GM12801 (cell line): Measurements from ENCODE around the gene TTLL12.

Source experiments
- CTCF ChIP-seq: IDR thresholded peaks from one replicate; pipeline ENCODE4 v1.5.1; 2011; ENCODE audit warnings: control low read depth; ENCODE audit not compliant: insufficient read length; ENCODE audit errors: extremely low read depth

The TTLL12 gene

DNA sequence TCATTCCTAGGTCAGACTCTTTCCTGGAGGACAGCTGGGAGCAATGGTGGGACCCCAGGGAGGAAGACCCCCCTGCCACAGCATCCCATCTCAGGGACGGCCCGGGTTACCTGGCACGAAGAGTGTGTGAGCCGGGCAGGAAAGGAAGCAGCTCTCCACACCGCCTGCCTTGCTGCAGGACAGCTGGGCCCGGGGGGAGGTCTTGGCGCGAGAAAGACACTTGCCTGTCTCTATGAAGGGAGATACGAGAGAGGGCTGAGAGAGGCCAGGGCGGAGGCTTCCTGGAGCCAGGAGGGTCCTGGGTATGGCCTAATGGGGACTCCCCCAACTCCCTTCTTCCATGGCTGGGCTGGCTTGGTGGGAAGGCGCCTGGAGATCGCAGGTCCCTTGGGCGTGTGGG is 36.1 kb upstream of the TTLL12 start:
- TF ChIP-seq CTCF, result no peak

- no peak for TF ChIP-seq CTCF
Measured at GRCh38 chr22:43222262-43222661, 35.3 kb upstream of the TTLL12 start.

GRCh38 chr22:43220625-43221380 is 33.9 kb upstream of the TTLL12 start:
- no peak for TF ChIP-seq CTCF

GRCh38 chr22:43218786-43219185 is 31.9 kb upstream of the TTLL12 start:
- no peak for TF ChIP-seq CTCF

DNA sequence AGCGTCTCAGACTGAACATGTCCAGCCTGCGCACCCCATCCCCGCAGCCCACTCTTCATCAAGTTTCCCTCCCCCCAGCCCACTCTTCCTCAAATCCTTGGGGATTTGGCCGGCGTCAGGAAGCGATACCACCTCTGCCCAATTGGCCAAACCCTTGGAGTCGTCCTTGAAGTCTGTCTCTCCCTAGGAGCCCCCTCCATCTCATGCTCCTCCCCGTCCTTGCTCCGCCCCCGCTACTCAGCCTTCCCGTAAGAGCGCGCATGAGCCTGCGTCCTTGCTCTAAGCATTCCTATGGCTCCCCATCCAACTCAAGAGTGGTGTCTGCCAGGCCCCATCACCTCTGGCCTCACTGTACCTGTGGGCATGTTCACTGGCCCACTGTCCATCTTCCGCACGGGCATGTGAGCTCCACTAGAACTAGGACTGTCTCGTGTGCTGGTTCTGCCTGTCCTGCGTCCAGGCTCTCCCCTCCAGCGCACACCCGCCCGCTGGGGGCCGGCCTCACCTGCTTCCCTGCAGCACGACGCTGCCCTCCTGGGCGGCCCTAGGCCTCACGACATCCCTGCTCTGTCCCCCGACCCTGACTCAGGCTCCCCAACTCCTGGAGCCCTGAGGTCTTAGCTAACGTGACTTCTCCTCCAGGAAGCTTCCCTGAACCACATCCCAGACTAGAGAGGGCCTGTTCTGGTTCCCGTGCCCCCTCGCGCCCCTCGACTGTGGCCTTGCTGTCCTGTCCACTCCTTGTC is 30.5 kb upstream of the TTLL12 start:
- no peak for TF ChIP-seq CTCF

DNA sequence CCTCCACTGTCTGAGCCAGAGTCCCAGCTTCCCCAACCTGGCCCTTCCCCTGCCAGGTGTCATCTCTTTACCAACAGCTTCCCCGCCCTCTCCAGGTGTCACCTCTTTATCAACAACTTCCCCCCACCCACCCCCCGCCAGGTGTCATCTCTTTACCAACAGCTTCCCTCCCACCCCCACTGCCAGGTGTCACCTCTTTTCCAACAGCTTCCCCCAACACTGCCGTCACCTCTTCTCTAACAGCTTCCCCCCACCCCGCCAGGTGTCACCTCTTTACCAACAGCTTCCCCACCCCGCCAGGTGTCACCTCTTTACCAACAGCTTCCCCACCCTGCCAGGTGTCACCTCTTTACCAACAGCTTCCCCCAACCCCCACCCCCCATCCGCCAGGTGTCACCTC is 29.8 kb upstream of the TTLL12 start:
- no peak for TF ChIP-seq CTCF

- TF ChIP-seq CTCF, result no peak
Measured at GRCh38 chr22:43213962-43214361, 27.0 kb upstream of the TTLL12 start.
